A673 (cell line): ENCODE measurements around the gene HCAR3. TPM values are rescaled to one million over a fixed set of nuclear protein-coding genes. Genes with fewer than 3 reads are reported as not detected.
"Not testable (repeated sequence)": the region's sequence is repeated elsewhere in the genome, so short reads cannot be mapped to it uniquely, and the experiment has no call there.

Experiments
- BruUV-seq: library from RNA; stranded (reverse); fragments of 400-500 nt; replicated peaks from 2 replicates; lab custom pipeline; 2021; lab: Mats Ljungman, UMichigan
- CTCF ChIA-PET: fragments of 300-600 bp; sonication (Branson Sonifier 250); formaldehyde crosslinking; loops from one replicate; lab custom pipeline; 2022; ENCODE audit warnings: antibody characterized with exemption; lab: Charles Lee
- POLR2A ChIA-PET: fragments of 300-600 bp; sonication (Branson Sonifier 250); formaldehyde crosslinking; loops from one replicate; lab custom pipeline; 2022; ENCODE audit warnings: antibody characterized with exemption; ENCODE audit not compliant: low non-redundant PET; lab: Charles Lee
- DNase-seq: peaks from one replicate; pipeline ENCODE4 v3.0.0-alpha.2; 2015; ENCODE audit warnings: low spot score
- H3K27ac ChIP-seq: fragments of 200-600 bp; sonication (generic); 2 replicates; pipeline ENCODE4 v1.5.1; 2016; ENCODE audit warnings: mixed run types, low read depth, mild to moderate bottlenecking, mixed read lengths, antibody characterized with exemption, low read length; ENCODE audit not compliant: poor library complexity, severe bottlenecking
- H3K27me3 ChIP-seq: fragments of 200-600 bp; sonication (generic); replicated peaks from 2 replicates; pipeline ENCODE4 v1.6.1; 2017; ENCODE audit warnings: mixed run types, low read depth, mild to moderate bottlenecking, mixed read lengths, antibody characterized with exemption, low read length; ENCODE audit not compliant: insufficient read depth, poor library complexity
- H3K36me3 ChIP-seq: fragments of 200-600 bp; sonication (generic); 2 replicates; pipeline ENCODE4 v1.6.1; 2016; ENCODE audit warnings: mixed run types, mild to moderate bottlenecking, mixed read lengths, antibody characterized with exemption, low read length; ENCODE audit not compliant: insufficient read depth, poor library complexity, severe bottlenecking
- H3K4me1 ChIP-seq: fragments of 200-600 bp; sonication (generic); 2 replicates; pipeline ENCODE4 v1.6.1; 2017; ENCODE audit warnings: mixed run types, mild to moderate bottlenecking, mixed read lengths, antibody characterized with exemption, low read length; ENCODE audit not compliant: insufficient read depth, poor library complexity, severe bottlenecking
- H3K4me3 ChIP-seq: fragments of 200-600 bp; sonication (generic); 2 replicates; pipeline ENCODE4 v1.5.1; 2016; ENCODE audit warnings: low read depth, mixed run types, mild to moderate bottlenecking, mixed read lengths, low read length; ENCODE audit not compliant: poor library complexity, severe bottlenecking
- H3K9me3 ChIP-seq: fragments of 200-600 bp; sonication (generic); 2 replicates; pipeline ENCODE4 v1.6.1; 2016; ENCODE audit warnings: mixed run types, low read depth, mild to moderate bottlenecking, mixed read lengths, antibody characterized with exemption, low read length; ENCODE audit not compliant: poor library complexity, severe bottlenecking
- EZH2 ChIP-seq: fragments of 200-600 bp; sonication (generic); IDR thresholded peaks from 2 replicates; pipeline ENCODE4 v1.6.1; 2017; ENCODE audit warnings: borderline replicate concordance, low read depth, mild to moderate bottlenecking, mixed read lengths, antibody characterized with exemption, low read length; ENCODE audit not compliant: poor library complexity, severe bottlenecking
- intact Hi-C: fragments of 100-400 bp; cut with micrococcal nuclease; formaldehyde crosslinking; loops from one replicate; pipeline ENCODE4 v1.10.0; 2022; ENCODE audit not compliant: unreplicated experiment
- total RNA-seq: library from RNA; stranded (reverse); gene quantifications from 2 replicates; pipeline ENCODE4 v1.2.3, GENCODE V29; 2021
- TF ChIP-seq, protein P1 (sequence below): fragments of 300-800, 200-600 bp; sonication (generic); conservative IDR thresholded peaks from 2 replicates; pipeline ENCODE4 v1.5.1; 2017; ENCODE audit warnings: low read depth, mild to moderate bottlenecking, antibody characterized with exemption, low read length, moderate library complexity, mixed read lengths

Gene HCAR3
- total RNA-seq, 1 experiment from 2014 or later: not detected

DNA sequence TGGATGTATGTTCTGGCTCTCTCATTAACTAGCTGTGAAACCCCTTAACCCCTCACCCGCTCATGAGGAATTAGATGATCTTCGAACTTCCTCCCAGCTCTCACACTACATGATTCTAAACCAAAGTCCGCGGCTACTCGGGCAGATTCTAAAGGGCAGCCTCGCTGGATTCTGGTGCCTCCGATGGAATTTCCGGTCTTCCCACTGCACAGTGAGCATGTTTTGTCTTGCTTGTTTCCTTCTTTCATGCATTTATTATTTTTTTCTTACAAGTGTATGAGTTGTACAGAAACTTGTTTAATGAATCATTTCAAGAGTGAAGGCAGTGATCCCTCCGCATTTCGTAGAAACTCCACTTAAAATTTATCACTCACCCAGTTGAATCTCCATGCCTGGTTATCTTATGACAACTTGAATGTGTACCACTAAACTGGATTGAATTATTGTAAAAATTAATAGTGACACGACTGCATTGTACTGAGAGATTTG is 4.5 kb upstream of the HCAR3 start:
- no peaks in the 10 kb centered on the region for H3K9me3 ChIP-seq
- TF ChIP-seq, protein P1, sequence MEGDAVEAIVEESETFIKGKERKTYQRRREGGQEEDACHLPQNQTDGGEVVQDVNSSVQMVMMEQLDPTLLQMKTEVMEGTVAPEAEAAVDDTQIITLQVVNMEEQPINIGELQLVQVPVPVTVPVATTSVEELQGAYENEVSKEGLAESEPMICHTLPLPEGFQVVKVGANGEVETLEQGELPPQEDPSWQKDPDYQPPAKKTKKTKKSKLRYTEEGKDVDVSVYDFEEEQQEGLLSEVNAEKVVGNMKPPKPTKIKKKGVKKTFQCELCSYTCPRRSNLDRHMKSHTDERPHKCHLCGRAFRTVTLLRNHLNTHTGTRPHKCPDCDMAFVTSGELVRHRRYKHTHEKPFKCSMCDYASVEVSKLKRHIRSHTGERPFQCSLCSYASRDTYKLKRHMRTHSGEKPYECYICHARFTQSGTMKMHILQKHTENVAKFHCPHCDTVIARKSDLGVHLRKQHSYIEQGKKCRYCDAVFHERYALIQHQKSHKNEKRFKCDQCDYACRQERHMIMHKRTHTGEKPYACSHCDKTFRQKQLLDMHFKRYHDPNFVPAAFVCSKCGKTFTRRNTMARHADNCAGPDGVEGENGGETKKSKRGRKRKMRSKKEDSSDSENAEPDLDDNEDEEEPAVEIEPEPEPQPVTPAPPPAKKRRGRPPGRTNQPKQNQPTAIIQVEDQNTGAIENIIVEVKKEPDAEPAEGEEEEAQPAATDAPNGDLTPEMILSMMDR: no peak
- TF ChIP-seq EZH2: no peak
- no peaks in the 10 kb centered on the region for H3K27me3 ChIP-seq
- BruUV-seq: no TSS peak
- no peak overlapping the region for H3K27ac ChIP-seq
- no peaks in the 10 kb centered on the region for H3K36me3 ChIP-seq
- no peak overlapping the region for H3K4me3 ChIP-seq
- intact Hi-C loops: no loop called here
- no peak for DNase-seq
- ChIA-PET POLR2A (no interaction called here), CTCF (no interaction called here)
- no peaks in the 10 kb centered on the region for H3K4me1 ChIP-seq

DNA sequence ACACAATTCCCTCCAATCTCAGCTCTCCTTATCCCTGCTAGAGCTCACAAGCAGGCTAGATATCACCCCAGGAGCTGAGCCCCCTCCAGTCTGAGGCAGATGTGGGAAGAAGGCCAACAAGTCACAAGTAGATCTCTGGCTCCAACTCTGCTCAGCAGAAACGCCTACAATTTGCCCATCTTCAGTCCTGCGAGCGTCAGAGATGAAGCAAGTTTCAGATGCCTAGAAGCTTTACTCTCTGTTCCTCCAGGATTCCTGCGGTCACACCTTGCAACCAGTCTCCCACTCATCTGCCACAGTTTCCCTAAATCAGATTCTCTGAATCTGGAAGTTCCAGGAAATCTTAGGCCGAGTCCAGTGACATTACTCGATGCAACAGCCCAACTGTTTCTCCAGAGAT is 1.4 kb downstream of the HCAR3 start:
- H3K27ac ChIP-seq, H3K4me3 ChIP-seq, BruUV-seq, H3K4me1 ChIP-seq, H3K36me3 ChIP-seq, DNase-seq, CTCF ChIA-PET, intact Hi-C loops, POLR2A ChIA-PET, H3K27me3 ChIP-seq, H3K9me3 ChIP-seq: not testable (repeated sequence)

DNA sequence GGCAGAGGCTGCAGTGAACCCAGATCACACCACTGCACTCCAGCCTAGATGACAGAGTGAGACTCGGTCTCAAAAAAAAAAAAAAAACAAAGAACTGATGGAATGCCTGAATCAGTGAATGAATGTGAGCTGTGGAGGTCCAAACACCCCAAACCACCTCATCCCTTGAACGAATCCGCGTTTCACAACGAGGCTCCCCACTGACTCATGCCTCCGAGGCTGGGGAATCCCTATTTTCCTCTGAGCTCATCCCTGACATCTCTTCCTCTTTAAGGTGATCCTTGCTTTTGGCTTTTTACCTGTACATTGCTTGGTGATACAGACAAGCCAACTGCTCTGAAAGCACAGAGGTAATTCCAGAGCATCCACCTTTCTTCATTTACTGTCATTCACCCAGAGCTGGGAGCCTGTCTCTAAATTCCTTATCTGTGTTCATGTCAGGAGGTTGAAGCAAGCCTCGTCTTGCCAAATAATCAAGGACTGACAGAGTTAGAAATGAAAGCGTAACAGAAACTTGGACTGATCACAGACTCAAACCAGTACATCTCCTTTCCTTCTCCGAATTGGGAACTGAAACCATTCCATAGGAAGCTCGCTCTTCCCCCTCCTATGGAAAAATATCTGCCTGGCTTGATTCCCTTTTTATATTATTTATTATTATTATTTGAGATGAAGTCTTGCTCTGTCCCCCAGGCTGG is 3.0 kb downstream of the HCAR3 start:
- BruUV-seq, H3K9me3 ChIP-seq, H3K4me3 ChIP-seq, H3K27me3 ChIP-seq, H3K27ac ChIP-seq, H3K36me3 ChIP-seq, POLR2A ChIA-PET, H3K4me1 ChIP-seq, CTCF ChIA-PET, DNase-seq, intact Hi-C loops: not testable (repeated sequence)

DNA sequence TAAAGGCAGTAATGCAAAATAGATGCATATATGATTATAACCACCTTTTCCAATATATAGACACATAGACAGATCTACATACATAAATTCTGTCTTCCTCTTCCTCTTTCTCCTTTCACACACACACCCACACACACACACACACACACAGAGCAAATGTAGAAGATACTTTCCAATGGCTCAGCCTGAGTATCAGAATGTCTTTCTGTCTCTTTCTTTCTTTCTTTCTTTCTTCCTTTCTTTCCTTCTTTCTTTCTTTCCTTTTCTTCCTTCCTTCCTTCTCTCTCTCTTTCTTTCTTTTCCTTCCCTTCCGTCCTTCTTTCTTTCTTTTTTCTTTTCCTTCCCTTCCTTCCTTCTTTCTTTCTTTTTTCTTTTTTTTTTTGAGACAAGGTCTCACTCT is 5.3 kb downstream of the HCAR3 start:
- H3K27ac ChIP-seq, BruUV-seq, DNase-seq, H3K27me3 ChIP-seq, H3K4me3 ChIP-seq, intact Hi-C loops, H3K4me1 ChIP-seq, POLR2A ChIA-PET, CTCF ChIA-PET, H3K9me3 ChIP-seq, H3K36me3 ChIP-seq: not testable (repeated sequence)

DNA sequence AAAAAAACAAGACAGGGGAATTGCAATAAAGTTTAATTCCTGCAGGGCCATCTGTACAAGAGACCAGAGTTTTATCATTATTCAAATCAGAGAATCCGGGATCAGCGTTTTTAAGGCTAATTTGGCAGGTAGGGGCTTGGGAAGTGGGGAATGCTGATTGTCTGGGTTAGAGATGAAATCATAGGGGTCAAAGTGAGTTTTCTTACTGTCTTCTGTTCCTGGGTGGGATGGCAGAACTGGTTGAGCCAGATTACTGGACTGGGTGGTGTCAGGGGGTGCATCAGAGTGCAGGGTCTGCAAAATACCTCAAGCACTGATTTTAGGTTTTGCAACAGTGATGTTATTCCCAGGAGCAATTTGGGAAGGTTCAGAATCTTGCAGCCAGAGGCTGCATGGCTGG is 6.3 kb downstream of the HCAR3 start:
- H3K4me3 ChIP-seq, H3K4me1 ChIP-seq, POLR2A ChIA-PET, H3K27me3 ChIP-seq, H3K36me3 ChIP-seq, CTCF ChIA-PET, H3K9me3 ChIP-seq, DNase-seq, H3K27ac ChIP-seq, intact Hi-C loops, BruUV-seq: not testable (repeated sequence)

DNA sequence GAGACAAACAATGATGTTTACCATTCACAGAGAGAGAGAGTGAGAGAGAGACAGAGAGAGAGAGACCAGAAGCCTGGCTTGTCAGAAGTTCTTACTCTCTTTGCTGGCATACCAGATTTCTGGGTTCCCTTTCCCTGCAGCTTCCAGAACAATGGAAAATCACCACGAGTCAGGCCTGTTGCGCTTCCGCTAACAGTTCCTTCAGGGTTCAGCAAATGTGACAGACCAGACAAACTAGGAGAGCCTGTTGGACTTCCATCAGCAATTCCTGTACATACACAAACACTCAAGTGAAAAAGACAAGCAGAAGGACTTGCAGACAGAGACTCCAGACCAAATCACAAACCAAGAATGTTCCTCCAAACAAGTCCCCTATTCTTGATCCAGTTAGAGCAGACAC is 7.3 kb downstream of the HCAR3 start:
- DNase-seq, H3K4me3 ChIP-seq, BruUV-seq, H3K4me1 ChIP-seq, H3K27ac ChIP-seq, CTCF ChIA-PET, POLR2A ChIA-PET, H3K36me3 ChIP-seq, H3K9me3 ChIP-seq, intact Hi-C loops, H3K27me3 ChIP-seq: not testable (repeated sequence)

DNA sequence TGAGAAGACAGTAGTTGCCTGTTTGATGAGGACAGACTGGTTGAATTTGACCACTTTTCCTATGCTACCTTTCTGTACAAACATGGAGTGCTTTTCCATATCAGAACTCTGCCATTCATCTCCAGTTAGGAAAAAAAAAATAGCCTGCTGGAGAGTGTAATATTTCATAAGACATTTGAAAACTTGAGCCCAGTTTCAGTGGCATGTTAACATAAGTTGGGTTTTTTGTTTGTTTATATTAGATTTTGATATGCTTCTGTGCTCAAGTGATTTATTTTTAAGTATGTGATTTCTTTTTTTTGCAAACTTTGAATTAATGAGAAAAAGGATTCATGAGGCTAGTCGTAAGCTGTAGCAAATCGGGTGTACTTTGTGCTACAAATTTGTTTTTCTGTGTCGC is 12.8 kb downstream of the HCAR3 start:
- H3K36me3 ChIP-seq, H3K4me3 ChIP-seq, H3K27ac ChIP-seq, H3K27me3 ChIP-seq, CTCF ChIA-PET, DNase-seq, H3K9me3 ChIP-seq, POLR2A ChIA-PET, BruUV-seq, intact Hi-C loops: not testable (repeated sequence)
- H3K4me1 ChIP-seq: peaks cover 20% of the 10 kb centered on the region
